Embryonic facial prominence (tissue), 1 donor: ENCODE data around the gene STX18.

ENCODE experiments used
- DNase-seq: peaks from one replicate; pipeline ENCODE4 v3.0.0-alpha.2; 2016; ENCODE audit errors: extremely low spot score

The STX18 gene

DNA sequence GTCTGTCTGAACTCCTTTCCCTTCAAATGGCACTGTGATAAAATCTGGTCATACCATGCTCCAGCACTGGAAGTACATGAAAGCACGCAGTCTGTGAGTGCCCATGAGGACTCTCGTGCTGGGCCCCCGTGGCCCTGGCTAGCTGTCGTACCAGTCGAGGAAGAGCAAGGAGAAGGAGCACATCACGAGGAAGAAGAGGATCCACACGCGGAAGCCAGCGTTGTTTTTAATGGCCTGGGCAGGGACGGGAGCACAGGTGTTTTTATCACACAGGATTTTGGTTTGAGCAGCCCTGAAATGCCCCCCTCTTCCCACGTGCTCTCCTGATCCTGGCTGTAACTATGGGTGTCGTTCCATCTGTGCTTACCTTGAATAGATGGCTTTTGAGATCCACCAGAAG is 122.0 kb downstream of the STX18 start:
- DNase-seq = no peak

DNA sequence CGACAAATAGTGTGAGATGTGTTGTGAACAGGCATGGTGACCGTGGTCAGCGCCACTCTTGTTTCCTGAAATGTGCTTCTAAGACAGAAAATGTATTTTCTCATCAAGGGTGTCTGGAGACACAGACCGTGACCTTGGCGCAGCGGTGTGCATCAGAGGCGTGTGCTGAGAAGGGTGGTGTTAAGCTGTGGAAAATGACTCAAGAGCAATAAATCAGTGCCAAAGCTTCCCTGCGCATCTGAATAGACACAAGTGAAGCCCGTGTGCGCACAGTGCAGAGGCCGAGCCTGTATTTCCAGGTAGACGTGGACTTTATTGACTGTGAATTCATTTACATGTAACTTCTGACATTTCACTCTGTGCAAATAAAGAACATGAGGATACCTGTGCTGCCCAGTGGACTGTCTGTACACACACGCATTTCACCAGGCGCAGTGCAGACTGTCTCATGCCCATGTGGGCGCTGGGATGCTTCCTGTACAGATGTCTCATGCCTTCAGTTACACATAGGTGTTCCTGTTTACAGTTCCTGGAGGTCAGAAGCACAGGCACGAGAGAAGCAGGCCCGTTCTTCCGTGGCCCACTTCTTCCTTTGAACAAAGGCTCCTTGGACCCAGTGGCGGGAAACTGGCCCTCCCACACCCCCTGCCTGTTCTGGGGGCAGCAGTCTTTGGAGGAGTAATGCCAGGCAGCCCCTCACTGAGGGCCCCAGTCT is 123.0 kb downstream of the STX18 start:
- DNase-seq = no peak

DNA sequence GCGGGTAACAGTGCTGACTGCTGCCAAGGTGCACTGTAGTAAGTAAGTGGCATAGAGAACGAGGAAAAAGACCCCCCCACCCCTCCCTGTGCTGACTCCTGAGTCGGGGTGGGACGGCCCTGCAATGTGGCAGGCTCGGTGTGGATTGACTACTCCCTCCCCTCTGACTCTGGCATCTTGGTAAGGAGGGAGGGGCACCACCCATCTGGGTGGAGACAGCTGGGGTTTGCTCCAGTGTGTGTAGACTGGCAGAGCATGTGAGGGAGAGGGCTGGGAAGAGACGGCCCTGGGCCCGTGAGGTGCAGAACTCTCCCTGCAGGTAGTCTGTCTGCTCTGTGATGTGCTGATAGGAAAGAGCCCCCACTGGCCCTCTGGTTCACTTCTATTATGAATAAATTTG is 124.0 kb downstream of the STX18 start:
- no peak for DNase-seq

DNA sequence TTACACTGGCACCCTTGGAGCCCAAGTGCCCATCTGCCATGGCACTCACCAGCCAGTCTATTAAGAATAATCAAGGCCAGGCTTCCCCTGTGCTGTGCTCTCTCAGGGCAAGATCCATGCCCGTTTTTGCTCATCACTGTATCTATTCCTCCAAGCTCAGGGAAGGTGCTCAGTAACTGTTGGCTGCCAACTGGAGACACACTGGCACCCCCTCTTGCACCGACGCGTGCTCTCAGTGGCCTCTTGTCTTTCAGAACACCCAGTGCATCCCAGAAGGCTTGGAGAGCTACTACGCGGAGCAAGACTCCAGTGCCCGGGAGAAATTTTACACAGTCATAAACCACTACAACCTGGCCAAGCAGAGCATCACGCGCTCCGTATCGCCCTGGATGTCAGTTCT is 124.9 kb downstream of the STX18 start:
- no peak for DNase-seq

DNA sequence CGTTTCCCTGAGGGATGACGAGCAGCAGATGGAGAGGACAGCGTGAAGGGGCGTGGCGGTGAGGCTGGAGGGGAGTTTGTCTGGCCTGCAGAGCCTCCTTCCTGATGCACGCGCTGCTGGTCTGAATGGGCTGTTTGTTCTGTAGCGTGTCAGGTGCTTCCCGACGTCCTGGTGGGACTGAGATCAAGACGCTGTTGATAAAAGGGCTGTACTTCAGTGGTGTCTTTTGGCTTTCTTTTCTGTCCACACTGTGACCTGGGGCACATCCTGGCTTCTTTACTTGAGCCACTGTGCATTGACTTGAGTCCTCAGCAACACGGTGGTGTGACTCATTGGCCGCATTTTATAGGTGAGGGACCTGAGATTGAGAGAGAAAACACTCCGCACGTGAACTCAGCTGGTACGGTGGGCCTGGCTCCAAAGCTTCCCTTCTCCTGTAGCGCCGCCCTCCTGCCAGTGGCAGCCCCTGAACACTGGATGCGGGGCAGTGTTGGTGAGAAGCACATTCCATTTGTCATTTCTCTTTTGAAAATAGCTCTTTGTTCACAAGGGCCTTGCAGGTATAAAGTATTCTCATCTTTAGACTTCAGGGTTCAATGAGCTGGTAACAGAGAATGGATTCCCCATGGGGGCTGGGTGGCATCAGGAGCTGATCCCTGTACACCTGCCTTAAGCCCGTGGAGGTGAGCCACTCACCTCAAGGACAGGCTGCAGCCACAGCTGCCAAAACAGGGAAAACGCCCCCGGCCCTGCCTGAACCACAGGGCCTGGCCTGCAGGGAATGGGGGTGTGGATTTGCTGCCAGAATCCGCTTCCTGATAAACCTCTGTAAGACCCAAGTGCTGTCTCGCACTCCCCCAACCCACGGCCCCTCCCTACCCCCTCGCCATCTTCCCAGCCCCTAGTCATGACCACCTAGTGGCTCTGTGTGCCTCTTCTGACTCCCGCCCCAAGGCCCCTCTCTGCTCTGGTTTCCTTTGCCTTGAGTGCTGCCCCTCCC is 125.7 kb downstream of the STX18 start:
- no peak for DNase-seq

DNA sequence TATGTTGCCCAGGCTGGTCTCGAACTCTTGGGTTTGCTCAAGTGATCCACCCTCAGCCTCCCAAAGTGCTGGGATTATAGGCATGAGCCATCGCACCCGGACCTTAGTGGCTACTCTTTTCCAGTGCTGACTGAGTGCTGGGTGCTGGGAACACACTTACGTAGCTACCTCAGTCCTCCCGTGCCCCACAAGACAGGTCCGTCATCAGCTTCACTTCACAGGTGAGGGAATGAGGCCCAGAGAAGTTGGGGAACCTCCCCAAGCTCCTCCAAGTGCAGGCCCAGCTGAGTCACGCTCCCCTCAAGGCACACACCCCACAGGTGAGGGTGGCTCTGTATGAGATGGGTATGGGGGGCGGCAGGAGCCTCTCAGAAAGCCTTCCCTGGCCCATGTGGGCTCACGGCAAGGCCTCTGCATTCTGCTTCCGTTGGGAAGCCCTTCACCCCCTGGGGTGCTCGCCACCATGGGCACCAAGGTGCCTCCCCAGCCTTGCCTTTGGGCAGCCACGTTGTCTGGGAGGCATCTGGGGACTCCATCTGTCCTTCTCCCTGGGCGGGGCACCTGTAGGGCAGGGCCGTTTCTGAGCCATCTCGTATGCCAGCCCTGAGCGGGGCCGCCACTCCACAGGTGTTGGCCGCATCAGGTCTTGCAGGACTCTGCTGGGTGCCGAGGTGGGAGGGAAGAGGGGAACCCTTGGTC is 126.6 kb downstream of the STX18 start:
- no peak for DNase-seq

DNA sequence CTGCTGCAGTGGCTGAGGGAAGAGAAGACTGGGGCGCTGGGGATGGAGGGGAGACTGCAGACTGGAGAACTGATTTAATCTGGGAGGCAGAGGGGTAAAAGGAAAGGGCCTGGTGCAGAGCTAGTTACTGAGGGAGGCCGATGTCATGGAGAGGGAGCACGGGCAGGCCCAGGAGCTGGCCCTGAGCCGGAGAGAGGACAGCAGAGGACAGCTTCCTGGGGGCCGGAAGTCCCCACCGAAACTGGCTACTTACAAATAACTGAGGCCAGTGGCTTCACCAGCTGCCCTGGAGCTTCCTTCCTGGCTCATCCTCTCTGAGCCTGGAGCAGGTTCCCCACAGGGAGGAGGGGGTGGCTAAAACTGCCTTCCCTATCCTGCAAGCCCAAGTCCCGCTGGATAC is 128.0 kb downstream of the STX18 start:
- no peak for DNase-seq

DNA sequence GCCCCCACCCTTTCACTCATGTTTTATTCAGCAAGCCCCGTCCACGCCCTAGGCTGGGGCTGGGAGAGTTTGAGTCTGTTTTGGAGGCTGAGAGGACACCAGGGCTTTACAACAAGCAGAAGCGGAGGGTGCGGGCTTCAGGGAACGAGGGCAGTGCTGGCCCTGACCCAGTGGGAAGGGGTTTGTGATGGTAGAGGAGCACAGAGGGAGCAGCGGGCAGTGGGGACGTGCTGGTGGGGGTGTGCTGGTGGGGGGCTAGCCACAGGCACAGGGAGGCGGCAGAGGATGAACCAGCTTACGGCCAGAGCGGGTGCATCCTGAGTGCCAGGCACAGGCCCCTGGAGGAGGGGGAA is 128.5 kb downstream of the STX18 start:
- DNase-seq = no peak

DNA sequence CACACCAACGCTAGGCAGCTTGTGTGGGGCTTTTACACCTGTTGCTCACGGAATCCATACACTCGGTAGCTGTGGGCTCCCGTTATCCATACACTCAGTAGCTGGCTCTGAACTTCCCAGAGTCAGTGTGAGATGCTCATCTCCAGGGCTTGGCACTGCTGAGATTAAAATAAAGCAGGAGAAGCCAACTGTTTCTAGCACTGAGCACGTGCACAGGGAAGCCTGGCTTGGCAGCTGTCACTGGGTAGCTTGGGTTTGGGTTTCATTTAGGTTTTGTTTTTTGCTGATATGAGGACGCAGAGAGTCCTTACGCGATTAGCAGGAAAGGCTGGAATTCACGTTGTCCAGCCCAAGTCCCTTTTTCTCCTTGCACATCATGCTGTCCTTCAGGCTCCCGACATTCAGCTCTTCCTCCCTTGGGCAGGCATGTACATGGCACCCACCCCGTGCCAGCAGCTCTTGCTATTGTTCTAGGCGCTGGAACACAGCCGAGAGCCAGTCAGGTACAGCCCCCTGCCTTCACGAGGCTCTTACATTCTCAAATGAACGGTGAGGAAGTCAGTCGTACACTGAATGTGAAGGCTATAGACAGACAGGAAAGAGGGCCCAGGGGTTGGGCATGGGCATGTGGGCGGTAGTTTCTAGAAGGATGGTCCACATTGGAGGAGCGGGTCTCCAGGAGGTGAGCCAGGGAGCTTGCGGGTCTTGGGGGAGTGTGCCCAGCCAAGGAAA is 129.0 kb downstream of the STX18 start:
- no peak for DNase-seq

DNA sequence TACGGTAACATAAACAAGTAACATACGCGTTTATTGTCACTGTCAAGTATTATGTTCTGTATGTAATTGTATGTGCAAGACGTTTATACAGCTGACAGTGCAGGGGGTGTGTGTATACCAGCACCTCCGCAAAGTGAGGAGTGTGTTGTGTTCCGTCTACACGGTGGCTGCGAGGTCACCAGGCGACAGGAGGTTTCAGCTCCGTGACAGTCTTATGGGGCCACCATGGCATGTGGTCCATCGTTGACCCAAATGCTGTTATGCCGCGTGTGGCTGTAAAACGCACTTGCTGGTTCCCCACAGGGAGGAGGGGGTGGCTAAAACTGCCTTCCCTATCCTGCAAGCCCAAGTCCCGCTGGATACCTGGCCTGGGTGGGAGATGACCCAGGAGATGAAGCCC is 129.9 kb downstream of the STX18 start:
- DNase-seq = no peak

DNA sequence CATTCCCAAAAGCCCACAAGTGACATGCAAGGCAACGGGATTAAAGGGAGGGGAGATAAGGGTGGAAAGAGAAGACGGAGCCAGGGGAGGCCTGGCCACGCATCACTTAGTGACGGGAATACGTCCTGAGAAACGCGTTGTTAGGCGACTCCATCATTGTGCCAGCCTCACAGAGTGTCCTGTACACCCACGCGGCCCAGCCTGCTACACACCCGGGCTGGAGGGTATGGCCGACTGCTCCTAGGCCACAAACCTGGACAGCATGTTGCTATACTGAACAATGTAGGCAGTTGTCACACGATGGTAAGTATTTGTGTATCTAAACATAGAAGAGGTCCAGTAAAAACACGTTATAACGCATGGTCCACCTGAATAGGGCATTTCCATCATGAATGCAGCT is 131.6 kb downstream of the STX18 start:
- no peak for DNase-seq

DNA sequence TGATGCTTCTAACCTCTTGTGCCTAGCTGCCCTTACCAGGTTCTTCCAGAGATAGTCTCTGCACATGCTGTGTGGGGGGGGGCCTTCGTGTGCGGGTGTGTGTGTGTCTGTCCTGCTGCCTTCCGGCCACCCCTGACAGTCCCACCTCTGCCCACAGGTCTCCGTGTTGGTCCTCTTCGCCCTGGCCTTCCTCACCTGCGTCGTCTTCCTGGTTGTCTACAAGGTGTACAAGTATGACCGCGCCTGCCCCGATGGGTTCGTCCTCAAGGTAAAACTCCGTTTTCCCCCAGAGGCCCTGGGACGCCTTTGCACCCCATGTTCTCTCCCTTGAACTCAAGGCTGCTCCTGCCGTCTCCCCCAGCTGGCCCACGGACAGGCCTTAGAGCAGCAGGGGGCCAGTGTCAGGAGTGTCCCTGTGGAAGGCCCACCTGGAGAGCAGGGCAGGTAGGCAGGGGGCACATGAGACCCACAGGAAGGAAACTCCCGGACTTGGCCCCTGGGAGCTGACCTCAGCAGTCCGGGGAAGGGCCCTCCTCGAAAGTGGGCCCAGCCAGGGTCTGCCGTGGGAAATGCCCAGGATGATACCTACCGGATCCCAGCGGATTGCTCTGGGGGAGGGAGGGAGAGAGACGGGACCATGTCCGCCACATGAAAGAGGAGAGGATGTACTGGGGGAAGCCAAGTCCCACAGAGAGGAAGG is 132.3 kb downstream of the STX18 start:
- no peak for DNase-seq

DNA sequence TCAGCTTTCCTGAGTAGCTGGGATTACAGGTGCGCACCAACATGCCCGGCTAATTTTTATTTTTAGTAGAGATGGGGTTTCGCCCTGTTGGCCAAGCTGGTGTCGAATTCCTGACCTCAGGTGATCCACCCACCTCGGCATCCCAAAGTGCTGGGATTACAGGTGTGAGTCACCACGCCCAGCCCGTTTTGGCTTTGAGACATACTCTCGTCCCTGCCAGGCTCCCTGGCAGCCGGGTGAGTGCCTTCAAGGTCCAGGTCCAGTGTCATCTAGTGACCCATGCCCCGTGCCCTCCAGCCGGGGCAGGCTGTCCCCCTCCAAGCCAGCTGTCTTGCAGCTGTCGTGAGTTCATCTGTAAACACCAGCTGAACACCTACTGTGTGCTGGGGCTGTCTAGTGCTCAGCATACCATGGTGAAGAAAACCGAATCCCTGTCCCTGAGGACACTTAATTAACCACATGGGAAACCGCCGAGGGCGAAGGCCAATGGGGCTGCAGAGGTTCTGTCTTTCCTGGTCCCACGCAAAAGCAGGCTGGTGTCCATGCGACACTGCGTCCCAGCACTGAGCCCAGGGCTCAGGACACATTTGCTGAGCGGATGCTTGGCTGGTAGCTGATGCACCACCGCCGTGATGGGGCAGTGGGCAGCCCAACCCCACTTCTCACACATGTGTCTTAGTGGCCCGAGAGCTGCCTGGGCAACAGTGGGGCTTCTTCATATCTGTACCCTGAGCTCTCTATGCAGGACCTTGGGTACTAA is 133.1 kb downstream of the STX18 start:
- no peak for DNase-seq

DNA sequence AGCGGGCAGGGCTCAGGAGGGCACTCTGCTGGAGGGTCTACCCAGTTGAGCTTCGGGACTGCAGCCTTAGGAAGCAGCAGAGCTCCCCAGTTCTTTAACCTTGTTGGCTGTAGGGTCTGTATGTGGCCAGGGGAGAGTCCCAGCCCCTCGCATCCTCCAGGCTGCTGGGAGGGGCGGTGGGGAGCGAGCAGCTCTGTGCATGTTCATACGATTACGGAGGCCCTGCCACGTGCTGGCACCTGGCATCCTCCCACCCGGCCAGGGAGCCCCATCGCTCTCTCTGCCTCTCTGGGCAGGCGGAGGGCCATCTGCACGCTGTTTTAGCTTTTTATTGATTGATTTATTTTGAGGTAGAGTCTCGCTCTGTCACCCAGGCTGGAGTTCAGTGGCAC is 133.7 kb downstream of the STX18 start:
- no peak for DNase-seq

DNA sequence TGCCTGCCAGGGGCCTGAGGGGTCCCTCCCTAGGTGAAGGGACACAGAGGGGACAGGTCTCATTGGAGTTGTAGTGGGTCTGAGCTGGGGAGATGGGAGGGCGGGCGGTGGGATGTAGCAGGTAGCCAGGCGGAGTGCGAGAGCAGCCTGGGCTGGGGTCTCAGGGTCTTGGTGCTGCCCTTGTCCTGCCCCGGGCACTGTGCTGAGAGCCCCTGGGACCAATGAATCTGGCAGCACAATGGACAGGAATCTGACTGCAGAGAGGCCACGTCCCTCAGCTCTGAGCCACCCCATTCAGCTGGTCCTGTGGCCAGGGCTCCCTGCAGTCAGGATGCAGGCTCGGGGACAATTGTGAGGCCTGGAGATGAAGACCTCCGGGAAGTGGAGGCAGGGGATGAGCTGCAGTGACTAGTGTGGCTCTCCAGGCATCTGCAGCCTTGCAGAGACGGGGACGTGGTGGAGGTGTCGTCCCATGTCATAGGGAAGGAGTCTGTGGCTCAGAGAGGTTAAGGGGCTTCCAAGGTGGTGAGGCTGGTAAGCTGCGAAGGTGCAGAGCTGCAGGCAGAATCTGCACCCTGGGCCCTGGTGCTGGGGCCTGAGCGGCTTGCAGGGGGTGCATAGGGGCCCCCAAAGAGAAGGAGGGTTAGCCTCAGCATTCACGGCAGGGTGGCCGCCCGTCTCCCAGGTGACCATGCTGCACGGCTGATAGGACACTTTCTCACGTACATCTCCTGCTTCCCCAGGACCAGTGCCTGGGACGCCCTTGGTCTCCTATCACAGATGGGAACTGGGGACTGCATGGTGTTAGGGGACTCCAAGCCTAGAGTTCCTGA is 134.3 kb downstream of the STX18 start:
- DNase-seq = no peak

DNA sequence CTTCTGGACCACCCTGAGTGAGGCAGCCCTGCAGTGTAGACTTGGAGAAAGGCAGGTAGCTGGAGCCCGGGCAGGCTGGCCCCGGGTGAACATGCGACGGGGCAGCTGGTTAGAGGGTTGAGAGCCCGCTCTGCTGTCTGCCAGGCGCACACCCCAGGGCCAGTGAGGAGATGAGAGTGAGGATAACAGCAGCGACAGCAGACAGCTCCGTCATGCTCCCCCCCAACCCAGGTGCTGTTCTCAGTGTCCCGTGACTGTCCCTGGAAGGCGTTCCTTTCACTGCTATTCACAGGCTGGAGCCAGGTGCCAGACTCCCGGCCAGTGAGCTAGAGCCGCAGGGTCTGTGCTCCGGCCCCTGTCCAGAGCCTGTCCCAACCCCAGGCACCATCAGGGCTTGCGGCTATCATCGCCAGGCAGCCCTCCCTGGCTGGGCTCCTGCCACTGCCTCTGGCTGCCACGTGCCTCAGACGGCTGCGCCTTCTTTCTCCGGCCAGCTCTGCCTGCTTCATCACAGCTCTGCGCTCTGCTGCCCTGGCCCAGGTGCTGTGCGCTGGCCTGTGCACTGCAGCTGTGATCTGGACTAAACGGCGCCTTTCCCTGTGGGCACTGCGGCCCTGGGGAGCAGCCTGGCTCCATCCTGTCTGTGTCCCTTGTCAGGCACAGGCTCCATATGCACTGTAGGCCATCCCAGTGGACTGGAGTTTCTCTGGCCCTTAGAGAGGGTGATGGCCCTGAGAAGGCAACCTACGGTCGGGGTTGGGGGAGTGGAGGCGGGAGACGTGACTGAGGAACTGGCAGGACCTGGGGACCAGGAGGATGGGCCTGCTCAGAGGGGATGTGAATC is 135.2 kb downstream of the STX18 start:
- no peak for DNase-seq

DNA sequence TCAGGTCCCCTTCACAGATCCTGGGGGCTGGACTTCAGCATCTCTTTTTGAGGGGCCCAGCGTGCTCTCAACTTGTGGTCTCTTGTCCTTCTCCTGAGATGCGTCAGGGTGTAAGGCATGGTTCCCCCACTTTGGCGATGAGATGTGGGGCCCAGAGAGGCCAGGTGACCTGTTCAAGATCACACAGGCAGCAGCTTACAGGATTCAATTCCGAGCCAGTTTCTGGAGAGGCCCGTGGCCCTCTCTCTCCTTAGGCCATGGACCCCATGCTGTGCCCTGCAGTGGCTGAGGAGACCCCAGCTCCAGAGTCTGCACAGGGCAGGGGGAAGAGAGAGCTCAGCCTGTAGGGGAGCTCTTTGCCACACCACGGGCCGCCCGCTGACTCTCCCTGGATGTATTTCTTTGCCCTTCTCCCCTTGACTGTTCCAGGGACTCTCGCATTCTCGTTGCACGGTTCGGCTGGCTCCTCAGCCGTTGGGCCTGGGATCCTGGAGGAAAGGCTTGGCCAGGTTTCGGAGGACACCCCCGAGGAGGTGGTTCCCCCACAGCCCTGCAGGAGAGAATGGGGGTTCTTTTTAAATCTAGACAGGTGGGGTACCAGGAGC is 136.4 kb downstream of the STX18 start:
- no peak for DNase-seq

DNA sequence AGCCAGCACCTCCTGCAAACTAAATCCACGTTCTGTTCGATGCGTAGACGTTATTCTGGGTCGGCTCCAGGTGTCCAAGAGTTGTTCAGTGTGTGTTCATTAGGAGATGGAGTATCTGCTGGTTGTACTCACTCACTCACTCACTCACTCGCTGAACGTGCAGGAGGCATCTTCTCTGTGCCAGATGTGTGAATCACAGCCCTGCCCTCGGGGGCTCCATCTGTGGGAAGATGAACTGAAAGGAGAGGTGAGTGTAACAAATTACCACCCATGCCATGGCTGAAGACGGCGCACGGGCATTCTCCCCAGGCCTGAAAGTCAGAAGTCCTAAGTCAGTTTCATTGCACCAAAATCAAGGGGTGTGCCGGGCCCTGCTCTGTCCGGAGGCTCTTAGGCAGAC is 138.9 kb downstream of the STX18 start:
- no peak for DNase-seq
